H1 (cell line): ENCODE results near the gene ZSWIM9.

Source experiments
- TAF7 ChIP-seq: optimal IDR thresholded peaks from 2 replicates; pipeline ENCODE3; 2011; ENCODE audit warnings: low read depth, mild to moderate bottlenecking, inconsistent platforms, low read length, moderate library complexity, borderline replicate concordance
- TF ChIP-seq, protein P1 (sequence below), 3 experiments: IDR thresholded peaks; 1 replicate in 2 of 3; 2 replicates in 1 of 3; pipeline versions ENCODE4 v1.5.1 to v1.6.1; 2011; ENCODE audit warnings: low read length in 3 of 3, mild to moderate bottlenecking in 3 of 3, inconsistent platforms in 2 of 3, low read depth in 1 of 3, moderate library complexity in 1 of 3; ENCODE audit not compliant: insufficient read depth in 1 of 3; ENCODE audit errors: control extremely low read depth in 1 of 3

DNA sequence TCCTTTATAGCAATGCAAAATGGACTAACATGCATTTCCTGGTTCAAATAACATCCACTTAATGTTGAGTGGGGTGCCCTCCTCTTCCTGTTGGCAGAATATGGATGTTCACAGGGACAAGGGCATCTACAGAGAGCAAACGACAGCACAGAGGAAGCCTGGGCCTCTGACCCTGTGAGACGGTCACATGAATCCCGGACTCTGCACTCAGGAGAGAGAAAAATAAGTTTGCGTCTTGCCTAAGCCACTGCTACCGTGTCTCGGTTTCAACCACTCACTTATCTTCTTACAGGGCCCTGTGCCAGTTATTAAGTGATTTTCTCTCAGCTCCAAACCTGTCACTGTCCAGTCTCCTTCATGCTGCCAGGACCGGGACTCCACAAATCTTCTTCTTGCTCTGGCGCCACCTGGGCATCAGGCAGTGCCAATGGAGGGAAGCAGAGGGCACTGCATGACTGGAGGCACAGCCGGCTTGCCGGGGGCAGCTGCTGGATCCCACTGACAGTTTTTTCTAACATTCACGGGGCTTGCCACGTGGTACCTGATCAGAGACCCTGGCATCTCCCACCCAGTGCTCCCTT, 12.2 kb upstream of the ZSWIM9 start:
- no peak for TF ChIP-seq TAF7
- TF ChIP-seq, protein P1, sequence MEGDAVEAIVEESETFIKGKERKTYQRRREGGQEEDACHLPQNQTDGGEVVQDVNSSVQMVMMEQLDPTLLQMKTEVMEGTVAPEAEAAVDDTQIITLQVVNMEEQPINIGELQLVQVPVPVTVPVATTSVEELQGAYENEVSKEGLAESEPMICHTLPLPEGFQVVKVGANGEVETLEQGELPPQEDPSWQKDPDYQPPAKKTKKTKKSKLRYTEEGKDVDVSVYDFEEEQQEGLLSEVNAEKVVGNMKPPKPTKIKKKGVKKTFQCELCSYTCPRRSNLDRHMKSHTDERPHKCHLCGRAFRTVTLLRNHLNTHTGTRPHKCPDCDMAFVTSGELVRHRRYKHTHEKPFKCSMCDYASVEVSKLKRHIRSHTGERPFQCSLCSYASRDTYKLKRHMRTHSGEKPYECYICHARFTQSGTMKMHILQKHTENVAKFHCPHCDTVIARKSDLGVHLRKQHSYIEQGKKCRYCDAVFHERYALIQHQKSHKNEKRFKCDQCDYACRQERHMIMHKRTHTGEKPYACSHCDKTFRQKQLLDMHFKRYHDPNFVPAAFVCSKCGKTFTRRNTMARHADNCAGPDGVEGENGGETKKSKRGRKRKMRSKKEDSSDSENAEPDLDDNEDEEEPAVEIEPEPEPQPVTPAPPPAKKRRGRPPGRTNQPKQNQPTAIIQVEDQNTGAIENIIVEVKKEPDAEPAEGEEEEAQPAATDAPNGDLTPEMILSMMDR (IDR thresholded peaks at IDR 0.05; ENCODE audit: control extremely low read depth in 1 of 3, insufficient read depth in 1 of 3, low read depth in 1 of 3, low read length in 3 of 3) = peak in 1 of 3 experiments; percentile 7; a peak in 1 of 4 replicates
